Amniotic stem cell (primary cell): Measurements from ENCODE around the gene PGS1.

Source experiments
- DNase-seq: peaks from one replicate; lab custom pipeline; 2025; lab: John Stamatoyannopoulos, UW

PGS1 gene

GRCh38 chr17:78427140-78427539 lies 48.7 kb downstream of the PGS1 start:
- DNase-seq: no peak

GRCh38 chr17:78428025-78428575 lies 49.7 kb downstream of the PGS1 start:
- DNase-seq: no peak

- no peak for DNase-seq
Measured at GRCh38 chr17:78428836-78429617, 50.6 kb downstream of the PGS1 start.

GRCh38 chr17:78429618-78429995 lies 51.2 kb downstream of the PGS1 start:
- DNase-seq: no peak

DNA sequence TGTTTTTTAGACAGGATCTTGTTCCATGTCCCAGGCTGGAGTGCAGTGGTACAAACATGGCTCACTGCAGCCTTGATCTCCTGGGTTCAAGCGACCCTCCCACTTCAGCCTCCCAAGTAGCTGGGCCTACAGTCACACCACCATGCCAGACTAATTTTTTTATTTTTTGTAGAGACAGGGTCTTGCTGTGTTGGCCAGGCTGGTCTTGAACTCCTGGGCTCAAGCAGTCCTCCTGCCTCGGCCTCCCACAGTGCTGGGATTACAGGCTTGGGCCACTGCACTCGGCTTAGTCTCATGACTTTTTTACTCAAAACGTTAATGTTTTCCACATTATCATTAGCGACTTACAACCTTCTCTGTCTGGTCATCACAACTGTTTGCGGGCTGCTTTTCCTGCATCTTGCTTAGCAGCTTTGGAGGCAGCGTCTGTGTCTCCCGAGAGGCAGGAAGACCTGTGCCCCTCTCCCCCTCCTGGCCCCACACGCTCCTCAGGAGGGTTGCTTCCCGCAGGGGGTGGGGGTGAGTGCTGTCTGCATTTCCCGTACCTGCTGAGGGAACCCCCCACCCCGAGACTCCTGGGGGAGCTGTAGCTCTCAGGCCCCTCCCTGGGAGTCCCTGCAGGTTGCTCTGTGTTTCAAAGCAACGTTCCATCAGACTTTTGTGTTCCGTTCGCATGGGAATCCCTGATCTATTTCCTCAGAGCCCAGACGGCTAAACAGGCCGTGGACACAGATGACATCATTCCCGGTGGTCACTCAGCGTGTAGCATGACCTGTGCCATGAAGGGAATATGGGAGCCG lies 52.6 kb downstream of the PGS1 start:
- DNase-seq: no peak

DNA sequence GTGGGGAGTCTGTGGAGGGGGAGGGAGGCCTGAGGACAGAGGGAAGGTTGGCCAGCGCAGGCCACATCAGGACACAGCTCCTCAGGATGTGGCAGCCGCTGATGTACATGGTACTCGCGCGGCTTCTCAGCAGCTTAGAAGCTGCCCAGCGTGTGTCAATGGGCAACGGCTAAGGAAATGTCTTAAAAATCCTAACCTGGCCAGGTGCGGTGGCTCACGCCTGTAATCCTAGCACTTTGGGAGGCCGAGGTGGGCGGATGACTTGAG lies 53.2 kb downstream of the PGS1 start:
- no peak for DNase-seq

DNA sequence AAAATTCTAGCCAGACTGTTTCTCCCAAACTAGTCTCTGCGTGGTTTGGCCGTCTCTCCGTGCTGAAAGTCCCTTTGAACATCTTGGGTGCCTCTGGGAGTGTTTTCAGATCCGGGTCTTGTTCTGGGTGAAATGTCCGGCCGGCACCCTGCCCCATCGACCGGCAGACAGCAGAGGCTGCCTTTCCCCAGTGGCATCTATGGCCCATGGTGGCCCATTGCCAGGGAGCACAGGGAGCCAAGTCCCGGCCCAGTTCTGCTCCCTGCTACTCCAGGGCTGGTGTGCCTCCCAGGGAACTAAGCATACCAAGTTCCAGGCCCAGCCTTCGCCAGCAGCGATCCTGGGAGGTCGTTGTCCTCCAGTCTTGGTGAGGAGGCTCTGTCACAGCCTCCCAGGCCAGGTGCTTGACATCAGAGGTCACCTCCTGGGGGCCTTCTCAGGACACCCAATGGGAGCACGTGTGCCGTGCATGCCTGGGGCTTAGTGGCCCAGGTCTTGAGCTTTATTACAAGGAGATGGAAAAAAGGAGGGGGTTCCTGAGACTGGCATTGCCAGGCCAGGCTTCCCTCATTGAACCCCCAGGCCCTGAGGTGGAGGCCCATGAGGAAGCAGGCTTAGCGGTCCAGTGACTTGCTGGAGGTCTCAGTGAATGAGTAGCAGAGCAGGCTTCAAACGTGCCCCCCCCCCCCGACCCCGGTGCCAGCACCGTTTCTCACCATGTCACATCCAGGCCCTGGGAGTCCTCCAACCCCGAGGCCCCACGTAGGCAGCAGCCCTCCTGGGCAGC lies 54.0 kb downstream of the PGS1 start:
- no peak for DNase-seq

- no peak for DNase-seq
Measured at GRCh38 chr17:78433013-78433727, 54.7 kb downstream of the PGS1 start.

DNA sequence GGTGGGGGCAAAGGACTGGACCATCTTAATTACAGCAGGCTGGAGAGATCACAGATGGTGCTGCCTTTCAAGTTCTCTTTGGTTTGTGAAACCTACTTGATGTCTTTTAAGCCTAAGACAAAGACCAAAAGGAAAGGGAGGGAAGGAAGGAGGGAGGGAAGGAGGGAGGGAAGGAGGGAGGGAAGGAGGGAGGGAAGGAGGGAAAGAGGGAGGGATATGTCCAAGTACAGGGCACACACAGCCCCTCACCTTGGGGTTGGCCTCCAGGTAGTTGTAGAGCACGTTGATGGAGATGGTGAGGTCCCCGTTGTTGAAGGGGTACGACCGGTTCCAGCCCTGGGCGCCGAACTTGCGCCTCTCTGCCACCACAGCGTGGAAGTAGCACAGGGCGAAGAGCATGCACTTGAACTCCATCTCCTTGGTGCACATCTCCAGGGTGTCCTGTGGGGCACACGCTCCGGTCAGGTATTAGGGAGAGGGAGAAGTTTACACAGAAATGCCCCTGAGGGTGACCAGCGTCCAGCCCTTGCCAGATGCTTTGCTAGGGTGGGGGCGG lies 55.4 kb downstream of the PGS1 start:
- no peak for DNase-seq

GRCh38 chr17:78434455-78435329 lies 56.2 kb downstream of the PGS1 start:
- no peak for DNase-seq

GRCh38 chr17:78435330-78436005 lies 57.0 kb downstream of the PGS1 start:
- DNase-seq: no peak

GRCh38 chr17:78437508-78438169 lies 59.2 kb downstream of the PGS1 start:
- DNase-seq: no peak

DNA sequence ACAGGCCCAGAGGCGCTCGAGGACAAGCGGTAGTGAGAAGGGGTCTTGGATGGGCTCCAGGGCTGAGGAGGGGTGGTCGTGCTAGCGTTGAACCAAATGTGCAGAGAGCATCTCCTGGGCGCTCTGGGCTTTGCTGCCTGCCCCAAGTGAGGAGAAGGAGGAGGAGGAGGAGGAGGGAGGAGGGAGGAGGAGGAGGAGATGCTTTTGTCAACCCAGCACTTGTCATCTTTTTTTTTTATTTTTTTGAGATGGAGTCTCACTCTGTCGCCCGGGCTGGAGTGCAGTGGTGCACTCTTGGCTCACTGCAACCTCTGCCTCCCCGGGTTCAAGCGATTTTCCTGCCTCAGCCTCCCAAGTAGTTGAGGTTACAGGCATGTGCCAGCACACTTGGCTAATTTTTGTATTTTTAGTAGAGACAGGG lies 59.8 kb downstream of the PGS1 start:
- no peak for DNase-seq

GRCh38 chr17:78438694-78439325 lies 60.4 kb downstream of the PGS1 start:
- no peak for DNase-seq

DNA sequence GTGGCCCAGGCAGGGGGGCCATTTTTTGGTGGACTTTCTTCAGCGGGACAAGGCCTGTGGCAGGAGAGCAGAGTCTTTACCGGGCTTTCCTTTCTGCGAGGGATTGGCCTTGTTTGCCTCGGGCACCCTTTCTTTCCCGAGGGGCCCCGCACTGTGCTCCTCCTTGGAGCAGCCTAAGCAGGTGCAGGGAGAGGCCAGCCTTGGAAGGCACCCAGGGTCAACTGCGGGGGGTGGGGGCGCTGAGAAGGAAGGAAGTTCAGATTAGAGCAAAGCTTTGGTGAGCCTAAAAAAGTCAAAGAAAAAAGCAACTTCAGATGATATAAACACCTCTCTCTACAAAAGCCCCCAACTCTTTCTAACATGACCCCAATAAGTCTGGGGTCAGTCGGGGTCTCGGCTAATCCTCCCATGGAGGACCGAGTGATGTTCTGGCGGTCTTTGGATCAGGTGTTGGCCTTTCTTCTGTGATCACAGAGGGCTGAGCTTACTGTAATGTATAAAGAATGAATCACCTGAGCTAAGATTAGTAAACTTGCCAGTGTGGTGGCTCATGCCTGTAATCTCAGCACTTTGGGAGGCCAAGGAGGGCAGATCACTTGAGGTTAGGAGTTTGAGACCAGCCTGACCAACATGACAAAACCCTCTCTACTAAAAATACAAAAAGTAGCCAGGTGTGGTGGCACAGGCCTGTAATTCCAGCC lies 63.0 kb downstream of the PGS1 start:
- DNase-seq: no peak

GRCh38 chr17:78442648-78443218 lies 64.3 kb downstream of the PGS1 start:
- DNase-seq: no peak

DNA sequence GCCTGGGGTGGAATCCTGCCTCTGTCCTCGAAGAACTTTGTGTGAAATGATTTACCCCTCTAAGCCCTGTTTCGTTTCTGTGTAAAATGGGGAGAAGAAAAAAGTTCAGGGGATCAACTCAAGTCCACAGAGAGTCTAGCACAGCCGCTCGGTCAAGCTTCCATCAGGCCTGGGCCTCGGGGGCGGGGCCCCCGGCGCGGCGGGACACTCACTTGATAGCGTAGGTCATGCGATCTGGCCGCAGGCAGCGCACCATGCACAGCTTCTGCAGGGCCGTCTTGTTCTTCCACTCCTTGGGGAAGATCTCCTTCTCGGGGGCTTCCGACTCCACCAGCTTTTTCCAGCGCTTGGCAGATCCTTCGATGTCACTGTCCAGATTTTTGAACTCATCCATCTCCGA lies 65.9 kb downstream of the PGS1 start:
- DNase-seq: no peak

- DNase-seq: no peak
Measured at GRCh38 chr17:78446833-78447232, 68.4 kb downstream of the PGS1 start.
